HL-60/S4 treated with phorbol 12-myristate 13-acetate at 8.2 ng/mL for 4 days and 3 days (cell line): Measurements from ENCODE around the gene REST.
"Not testable (repeated sequence)": the region's sequence is repeated elsewhere in the genome, so short reads cannot be mapped to it uniquely, and the experiment has no call there.

Experiments used
- in situ Hi-C: fragments of 300-500 bp; cut with MboI; formaldehyde crosslinking; loops from 2 replicates; pipeline ENCODE4 v1.15.0; 2022; ENCODE audit warnings: low sequenced_read_pairs

The REST gene, protein sequence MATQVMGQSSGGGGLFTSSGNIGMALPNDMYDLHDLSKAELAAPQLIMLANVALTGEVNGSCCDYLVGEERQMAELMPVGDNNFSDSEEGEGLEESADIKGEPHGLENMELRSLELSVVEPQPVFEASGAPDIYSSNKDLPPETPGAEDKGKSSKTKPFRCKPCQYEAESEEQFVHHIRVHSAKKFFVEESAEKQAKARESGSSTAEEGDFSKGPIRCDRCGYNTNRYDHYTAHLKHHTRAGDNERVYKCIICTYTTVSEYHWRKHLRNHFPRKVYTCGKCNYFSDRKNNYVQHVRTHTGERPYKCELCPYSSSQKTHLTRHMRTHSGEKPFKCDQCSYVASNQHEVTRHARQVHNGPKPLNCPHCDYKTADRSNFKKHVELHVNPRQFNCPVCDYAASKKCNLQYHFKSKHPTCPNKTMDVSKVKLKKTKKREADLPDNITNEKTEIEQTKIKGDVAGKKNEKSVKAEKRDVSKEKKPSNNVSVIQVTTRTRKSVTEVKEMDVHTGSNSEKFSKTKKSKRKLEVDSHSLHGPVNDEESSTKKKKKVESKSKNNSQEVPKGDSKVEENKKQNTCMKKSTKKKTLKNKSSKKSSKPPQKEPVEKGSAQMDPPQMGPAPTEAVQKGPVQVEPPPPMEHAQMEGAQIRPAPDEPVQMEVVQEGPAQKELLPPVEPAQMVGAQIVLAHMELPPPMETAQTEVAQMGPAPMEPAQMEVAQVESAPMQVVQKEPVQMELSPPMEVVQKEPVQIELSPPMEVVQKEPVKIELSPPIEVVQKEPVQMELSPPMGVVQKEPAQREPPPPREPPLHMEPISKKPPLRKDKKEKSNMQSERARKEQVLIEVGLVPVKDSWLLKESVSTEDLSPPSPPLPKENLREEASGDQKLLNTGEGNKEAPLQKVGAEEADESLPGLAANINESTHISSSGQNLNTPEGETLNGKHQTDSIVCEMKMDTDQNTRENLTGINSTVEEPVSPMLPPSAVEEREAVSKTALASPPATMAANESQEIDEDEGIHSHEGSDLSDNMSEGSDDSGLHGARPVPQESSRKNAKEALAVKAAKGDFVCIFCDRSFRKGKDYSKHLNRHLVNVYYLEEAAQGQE

DNA sequence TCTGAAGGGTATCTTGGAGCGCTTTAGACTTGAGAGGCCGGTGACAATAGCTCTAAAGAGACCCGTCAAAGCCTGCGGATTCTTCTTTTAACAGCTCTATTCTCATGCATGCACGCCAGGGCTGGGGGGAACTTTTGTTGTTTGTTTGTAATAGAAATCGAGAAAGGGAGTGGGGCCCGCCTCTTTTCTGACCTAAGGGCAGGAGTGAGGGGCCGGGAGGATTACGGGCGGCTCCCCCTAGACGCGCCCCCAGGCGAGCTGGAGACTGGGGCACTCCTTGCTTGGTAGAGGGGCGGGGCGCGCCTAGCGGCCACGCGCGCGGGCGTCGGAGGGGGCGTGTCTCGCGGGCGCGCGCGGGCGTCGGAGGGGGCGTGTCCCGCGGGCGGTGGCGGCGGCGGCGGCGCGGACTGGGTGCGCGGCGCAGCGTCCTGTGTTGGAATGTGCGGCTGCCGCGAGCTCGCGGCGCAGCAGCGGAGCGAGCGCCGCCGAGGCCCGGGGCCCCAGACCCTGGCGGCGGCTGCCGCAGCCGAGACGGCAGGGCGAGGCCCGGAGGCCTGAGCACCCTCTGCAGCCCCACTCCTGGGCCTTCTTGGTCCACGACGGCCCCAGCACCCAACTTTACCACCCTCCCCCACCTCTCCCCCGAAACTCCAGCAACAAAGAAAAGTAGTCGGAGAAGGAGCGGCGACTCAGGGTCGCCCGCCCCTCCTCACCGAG, at the start of gene REST:
REST (plus strand) TSS at position 412 of the 717 bp plus-strand sequence. CDS start 2,739 bp downstream, outside the sequence.
- in situ Hi-C loops: no loop called here

DNA sequence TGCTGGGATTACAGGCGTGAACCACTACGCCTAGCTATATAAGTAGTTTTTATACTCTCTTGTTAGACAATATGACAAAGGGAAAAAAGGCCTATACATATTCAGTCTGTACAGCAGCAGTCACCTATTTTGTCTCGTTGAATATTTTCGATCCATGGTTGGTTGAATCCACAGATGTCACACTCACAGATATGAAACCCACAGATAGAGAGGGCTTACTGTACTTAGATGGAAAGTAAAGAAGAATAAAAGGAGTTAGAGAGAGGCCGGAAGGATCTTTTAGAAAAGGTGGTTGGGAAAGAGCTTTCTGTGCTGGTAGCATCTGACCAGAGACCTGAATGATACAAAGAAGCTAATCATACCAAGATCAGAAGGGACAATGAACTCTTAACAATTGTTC, 47.9 kb upstream of the REST start:
- in situ Hi-C loops: no loop called here

DNA sequence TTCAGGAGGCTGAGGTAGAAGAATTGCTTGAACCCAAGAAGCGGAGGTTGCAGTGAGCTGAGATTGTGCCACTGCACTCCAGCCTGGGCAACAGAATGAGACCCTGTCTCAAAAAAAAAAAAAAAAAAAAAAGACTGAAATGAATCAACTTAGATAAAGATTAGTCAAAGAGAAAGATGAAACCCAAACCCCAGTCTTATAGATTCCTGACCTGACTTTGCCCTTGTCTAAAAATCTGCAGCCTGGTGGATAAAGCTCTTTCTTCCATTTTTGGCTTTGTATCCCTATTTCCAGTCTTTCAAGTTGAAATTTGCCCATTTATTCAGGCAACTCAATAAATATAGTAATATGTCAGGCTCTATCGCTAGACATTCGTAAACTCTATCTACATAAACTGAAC, 46.9 kb upstream of the REST start:
- in situ Hi-C loops: no loop called here

DNA sequence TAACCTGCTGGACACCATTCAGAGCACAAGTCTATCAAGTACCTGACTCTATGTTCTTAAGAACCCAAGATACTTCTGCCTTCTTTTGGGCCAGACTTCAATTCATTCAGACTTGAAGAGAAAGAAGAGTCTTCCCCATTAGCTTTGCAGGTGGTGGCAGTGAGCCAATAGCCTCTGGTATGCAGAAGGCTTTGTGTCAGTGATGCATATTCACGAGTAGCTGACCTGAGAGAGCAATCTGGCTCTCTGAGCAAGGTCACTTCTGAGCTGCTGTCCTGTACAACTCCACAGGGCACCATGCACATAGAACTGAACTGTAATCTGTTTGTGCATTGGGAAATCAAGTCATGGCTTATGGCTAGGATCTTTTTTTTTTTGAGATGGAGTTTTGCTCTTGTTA, 46.3 kb upstream of the REST start:
- in situ Hi-C loops: no loop called here

DNA sequence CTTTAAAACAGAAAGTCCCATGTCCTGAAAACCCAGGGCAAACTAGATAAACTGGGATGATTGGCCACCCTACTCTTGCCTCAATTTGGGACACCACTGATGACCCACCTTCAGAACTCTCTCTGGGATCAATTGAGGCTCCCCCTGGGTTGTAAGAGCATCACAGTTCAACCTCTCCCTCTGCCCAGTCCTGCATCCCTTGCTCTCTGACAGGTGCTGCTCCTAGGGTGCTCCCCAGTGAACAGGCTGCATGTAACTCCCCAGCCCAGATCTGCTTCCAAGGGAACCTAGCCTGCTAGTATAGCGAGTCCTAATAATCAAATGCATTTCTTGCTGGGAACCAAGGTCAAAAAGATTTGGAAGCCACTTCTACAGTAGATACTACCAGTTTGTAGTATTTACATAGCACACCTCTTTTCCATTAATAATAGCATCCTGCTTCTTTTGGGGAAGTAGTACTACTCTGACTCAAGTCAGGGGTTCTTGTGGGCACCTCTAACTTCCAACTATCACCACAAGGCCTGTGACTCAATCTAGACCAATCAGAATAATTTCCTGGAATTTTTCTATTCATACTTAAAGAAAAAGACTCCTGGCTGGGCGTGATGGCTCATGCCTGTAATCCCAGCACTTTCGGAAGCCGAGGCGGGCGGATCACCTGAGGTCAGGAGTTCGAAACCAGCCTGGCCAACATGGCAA, 44.1 kb upstream of the REST start:
- in situ Hi-C loops: no loop called here

DNA sequence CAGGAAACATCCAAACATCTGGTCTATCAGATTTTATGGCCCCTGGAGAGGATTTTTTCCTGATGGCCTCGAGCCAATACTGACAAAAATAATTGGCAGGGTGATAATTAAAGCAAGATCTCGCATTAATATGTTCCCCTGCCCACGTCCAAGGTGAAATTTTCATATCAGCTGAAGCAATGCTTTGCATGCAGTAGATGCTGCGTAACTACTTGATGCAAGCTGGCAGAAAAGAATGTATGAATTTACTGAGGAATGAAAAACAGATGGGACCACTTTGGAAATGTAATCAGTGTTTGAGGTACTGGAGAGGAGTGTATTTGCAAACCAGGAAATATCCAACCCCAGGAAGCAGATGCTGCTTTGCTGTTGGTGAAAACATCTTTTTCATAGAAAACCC, 36.8 kb upstream of the REST start:
- in situ Hi-C loops: no loop called here

DNA sequence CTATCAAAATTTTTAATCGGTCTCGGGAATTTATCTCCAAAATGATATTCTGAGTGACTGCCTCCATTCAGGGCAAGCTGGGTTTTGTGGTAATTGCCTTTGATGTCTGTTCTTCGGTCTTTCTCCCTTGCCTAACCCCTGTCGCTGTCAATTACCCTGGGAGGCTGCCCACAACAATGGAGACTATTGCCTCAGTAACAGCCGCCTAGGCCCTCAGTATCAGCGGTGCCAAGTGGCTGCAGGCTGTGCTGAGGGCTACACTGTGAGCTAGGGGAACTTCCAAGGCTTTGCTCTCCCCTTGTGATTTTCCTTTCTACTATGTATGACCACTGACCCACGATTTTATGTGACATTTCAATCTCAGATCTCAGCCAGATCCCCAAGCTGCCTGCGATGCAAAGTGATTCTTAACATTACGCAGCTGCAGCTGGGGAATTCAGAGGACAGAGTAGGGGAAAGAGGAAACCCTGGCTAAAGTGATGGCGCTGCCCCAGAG, 36.3 kb upstream of the REST start:
- in situ Hi-C loops: no loop called here

DNA sequence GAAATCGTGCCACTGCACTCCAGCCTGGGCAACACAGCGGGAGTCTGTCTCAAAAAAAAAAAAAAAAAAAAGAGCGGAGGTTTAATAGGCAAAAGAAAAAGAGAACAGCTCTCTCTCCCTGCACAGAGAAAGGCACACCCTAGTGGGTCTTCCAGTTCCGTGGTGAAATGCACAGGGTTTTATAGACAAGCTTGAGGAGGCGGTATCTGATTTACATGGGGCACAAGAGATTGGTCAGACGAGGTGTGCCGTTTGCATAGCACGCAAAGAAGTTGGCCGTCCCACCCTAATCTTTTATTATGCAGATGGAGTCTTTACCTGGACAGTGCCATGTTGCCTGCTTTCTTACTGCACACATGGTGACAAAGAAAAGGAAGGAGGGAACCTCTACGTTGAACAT, 33.5 kb upstream of the REST start:
- in situ Hi-C loops: no loop called here

DNA sequence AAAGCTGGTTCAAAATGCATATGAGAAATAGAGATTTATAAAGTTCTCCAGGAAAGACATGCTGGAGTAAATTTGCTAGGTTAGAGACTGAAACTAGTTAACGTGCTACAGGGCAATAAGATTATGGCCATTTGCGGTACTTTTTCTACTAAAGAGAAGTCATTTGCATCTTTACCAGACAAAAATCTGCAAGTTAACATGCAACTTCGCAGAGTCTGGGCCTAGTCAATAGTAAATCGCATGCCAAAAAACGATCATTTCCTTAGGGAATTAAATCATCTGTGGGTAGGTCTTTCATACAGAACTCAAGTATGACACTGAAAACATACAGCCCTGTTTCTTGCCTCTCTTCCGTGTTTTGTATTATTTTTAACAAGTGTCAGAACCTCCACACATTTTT, 32.8 kb upstream of the REST start:
- in situ Hi-C loops: no loop called here

DNA sequence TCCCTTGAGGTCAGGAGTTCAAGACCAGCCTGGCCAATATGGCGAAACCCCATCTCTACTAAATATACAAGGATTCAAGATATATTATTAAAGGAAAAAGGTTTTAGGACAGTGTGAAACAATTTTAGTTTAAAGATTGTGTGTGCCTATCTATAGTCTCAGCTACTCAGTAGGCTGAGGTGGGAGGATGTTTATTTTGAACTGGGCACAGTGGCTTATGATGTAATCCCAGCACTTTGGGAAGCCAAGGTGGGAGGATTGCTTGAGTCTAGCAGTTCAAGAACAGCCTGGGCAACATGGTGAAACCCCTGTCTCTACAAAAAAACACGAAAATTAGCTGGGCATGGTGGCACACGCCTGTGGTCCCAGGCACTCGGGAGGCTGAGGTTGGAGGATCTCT, 31.4 kb upstream of the REST start:
- in situ Hi-C loops: no loop called here

DNA sequence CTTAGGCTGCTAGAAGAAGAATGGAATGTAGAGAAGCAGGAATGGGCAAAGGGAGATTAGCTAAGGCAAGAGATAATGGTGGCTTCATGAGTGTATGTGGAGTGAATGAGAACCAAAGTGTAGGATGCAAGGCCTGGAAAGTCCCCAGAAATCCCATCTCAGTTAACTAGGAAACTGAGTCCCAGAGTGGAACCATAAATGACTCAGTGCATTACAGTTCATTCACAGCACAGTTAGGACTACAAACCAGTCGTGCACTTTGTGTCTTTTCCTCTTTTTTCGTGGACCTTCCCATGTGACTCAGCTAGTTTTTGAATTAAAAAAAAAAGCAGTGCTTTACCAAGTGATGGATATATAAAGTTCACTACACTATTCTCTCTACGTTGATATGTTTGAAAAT, 27.7 kb upstream of the REST start:
- in situ Hi-C loops: no loop called here

DNA sequence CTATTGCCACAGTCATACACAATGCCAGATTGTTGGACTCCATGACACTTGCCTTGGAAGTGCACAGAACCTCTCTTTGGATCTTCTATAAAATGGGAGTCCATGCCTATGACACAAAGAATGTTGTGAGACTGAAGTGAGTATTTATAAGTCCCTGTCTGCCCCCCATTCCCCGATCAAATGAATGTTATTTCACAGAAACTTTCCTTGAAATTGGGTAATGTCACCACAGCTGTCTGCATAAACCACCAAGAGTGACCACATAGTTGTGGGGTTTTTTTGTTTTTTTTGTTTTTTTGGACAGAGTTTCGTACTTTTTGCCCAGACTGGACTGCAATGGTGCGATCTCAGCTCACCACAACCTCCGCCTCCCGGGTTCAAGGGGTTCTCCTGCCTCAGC, 27.1 kb upstream of the REST start:
- in situ Hi-C loops: no loop called here

DNA sequence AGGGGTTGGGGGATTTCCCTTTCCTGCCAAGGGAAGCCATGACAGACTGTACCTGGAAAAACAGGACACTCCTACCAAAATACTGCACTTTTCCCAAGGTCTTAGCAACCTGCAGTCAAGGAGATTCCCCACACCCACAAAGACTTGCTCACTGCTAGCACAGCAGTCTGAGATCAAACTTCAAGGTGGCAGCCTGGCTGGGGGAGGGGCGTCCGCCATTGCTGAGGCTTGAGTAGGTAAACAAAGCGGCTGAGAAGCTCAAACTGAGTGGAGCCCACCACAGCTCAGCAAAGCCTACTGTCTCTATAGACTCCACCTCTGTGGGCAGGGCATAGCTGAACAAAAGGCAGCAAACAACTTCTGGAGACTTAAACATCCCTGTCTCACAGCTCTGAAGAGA, 23.2 kb upstream of the REST start:
- in situ Hi-C loops: not testable (repeated sequence)

DNA sequence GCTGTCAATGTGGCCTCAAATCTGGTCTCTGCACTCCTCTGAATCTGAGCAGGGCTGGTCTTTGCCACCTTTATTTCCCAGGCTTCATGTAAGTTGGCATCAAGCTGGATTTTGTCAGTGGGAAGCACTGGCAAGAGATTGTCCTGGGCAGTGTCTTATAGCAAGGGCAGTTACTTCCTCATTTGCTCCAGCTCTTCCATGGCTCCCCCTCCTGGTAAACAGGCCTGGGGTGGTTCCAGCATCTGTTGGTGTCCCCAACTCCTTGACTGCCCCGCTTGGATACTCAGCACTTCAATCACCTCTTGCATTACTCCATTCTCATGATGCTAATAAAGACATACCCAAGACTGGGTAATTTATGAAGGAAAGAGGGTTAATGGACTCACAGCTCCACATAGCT, 15.0 kb upstream of the REST start:
- in situ Hi-C loops: no loop called here

DNA sequence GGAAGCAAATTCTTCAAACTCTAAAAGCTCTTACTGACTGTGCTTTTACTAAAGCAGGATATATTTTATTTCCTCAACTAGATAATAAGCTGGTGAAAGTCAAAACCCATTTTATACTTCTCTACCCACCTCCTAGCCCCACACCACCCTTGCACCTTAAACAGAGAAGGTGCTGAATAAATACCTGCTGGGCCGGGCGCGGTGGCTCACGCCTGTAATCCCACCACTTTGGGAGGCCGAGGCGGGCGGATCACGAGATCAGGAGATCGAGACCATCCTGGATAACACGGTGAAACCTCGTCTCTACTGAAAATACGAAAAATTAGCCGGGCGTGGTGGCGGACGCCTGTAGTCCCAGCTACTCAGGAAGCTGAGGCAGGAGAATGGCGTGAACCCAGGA, 9.9 kb upstream of the REST start:
- in situ Hi-C loops: not testable (repeated sequence)

DNA sequence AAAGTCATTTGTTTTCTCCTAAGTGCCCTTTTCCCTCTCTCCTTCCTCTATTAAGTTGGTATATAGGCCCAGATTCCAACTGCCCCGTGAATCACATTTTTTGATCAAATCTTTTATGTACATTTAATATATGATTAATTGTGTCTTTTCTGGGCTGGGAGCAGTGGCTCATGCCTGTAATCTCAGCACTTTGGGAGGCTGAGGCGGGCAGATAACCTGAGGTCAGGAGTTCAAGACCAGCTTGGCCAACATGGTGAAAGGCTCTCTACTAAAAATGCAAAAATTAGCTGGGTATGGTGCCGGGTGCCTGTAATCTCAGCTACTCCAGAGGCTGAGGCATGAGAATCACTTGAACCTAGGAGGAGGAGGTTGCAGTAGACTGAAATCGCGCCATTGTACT, 7.5 kb upstream of the REST start:
- in situ Hi-C loops: not testable (repeated sequence)

DNA sequence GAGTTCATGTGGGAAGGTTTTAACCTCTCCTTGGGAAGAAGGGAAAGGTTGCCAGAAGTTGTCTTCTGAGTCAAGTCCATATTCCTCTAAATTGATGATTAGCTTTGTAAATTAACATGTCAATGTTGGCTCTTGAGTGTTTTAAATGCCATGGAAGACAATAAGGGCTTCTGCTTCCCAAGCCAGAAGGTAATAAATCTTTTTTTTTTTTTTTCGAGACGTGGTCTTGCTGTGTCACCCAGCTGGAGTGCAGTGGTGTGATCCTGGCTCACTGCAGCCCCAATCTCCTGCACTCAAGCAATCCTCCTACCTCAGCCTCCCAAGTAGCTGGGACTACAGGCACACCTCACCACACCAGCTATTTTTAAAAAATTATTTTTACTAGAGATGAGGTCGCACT, 5.0 kb upstream of the REST start:
- in situ Hi-C loops: no loop called here

DNA sequence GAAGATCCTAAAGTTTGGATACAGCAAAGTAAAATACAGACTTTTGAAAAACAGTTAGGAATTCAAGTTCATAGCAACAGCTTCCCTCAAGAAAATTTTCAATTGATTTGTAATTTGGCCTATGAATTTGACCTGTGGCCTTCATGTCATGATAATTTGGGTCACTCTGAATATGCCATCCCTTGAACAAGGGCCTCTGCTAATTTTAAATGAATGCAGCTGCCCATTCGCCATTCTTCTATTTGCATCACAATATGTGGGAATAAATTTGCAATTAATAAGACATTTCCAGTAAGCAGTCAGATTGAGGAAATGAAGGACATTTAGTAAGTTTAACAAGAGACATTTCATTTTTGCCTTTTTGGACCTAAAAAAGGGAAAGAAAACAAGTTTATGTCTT, 1.9 kb upstream of the REST start:
- in situ Hi-C loops: no loop called here

DNA sequence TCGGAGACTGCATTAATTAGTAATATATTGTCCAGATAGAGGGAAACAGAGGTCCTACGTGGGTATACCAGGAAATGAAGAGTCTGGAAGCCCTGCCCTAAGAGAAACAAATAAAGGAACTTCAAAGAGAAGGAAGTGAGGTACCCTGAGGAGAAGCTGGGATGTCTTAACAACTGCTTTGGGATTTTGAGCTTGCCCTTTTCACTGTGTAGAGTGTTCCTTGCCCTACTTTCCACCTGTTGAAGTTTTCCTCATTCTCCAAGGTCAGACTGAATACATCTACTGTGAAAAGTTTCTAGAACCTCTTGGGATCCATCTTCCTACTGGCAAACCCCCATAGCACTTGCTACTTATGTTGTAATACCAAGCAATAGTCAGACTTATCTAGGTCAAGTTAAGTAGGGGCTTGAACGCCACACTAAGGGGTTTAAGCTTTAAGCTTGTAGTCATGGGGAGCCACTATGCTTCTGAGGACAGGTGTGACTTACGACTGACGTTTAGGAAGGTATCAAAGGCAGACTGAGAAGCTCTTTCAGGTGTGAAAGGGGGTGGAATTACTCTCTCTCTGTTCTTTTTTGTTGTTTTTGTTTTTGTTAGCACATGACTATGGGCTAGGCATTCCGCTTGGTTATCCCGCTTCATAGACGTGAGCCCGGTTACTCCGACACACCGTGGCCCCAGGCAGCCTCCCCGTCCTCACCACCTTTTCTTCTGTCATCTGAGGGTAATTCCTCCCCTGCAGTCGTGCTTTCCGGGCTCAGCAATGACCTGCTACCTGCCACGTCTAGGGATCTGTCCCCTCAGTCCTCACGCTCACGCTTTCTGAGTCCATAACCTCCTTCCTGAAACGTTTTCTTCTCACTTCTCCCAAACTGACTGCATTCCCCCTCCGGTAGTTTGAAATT, 959 bp upstream of the REST start:
- in situ Hi-C loops: no loop called here
